Measurements from ENCODE around the gene TRMT10C. TPM values are rescaled to one million over a fixed set of nuclear protein-coding genes. Genes with fewer than 3 reads are reported as not detected.
"Not testable (repeated sequence)": the region's sequence is repeated elsewhere in the genome, so short reads cannot be mapped to it uniquely, and the experiment has no call there.

The TRMT10C gene
- total RNA-seq, 1 donor from 2014 or later: 14.7 TPM

DNA sequence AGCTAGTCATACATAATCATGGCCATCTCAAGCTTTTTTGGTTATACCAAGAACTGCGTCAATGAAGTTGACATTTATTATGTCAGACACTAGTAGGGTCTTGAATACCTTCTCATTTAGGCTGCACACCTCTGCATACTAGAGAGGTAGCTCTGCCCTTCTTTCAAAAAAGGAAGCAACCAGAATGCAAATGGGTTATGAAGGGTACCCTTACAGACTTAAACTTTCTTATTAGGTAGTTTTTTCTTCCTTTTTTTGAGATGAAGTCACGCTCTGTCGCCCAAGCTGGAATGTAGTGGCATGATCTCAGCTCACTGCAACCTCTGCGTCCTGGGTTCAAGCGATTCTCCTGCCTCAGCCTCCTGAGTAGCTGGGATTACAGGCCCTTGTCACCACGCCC lies 15.6 kb downstream of the TRMT10C start:
- peaks cover 69% of the 10 kb centered on the region for H3K4me1 ChIP-seq
- H3K27me3 ChIP-seq: no peaks in the 10 kb centered on the region

DNA sequence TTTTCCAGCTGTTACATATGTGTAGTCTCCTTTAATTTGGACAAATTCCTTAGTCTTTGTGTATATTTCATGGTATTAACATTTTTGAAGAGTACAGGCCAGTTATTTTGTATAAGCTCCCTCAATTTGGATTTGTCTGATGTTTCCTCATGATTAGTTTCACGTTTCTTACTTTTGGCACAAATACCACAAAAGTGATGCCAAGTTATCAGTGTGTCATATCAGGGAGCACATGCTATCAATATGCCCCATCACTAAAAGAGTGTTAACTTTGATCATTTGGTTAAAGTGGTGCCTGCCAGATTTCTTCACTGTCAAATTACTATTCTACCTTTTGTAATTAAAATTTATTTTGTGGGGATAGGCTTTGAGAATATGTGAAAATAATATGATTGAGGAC lies 26.9 kb downstream of the TRMT10C start:
- Histone ChIP-seq H3K4me1 (peaks cover 4% of the 10 kb centered on the region), H3K4me3 (no peak overlapping the region), H3K36me3 (peaks cover 0 to 39% of the 10 kb centered on the region in 2 donors), H3K9me3 (no peaks in the 10 kb centered on the region), H3K27me3 (no peaks in the 10 kb centered on the region), H3K27ac (no peak overlapping the region)
- no peak for DNase-seq (ENCODE audit: extremely low spot score in 2 of 2)
- TF ChIP-seq, protein P1, sequence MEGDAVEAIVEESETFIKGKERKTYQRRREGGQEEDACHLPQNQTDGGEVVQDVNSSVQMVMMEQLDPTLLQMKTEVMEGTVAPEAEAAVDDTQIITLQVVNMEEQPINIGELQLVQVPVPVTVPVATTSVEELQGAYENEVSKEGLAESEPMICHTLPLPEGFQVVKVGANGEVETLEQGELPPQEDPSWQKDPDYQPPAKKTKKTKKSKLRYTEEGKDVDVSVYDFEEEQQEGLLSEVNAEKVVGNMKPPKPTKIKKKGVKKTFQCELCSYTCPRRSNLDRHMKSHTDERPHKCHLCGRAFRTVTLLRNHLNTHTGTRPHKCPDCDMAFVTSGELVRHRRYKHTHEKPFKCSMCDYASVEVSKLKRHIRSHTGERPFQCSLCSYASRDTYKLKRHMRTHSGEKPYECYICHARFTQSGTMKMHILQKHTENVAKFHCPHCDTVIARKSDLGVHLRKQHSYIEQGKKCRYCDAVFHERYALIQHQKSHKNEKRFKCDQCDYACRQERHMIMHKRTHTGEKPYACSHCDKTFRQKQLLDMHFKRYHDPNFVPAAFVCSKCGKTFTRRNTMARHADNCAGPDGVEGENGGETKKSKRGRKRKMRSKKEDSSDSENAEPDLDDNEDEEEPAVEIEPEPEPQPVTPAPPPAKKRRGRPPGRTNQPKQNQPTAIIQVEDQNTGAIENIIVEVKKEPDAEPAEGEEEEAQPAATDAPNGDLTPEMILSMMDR (IDR thresholded peaks at IDR 0.05): no peak
- no peak for TF ChIP-seq POLR2AphosphoS5 (IDR thresholded peaks at IDR 0.05; ENCODE audit: insufficient read depth in 1 of 2, low read depth in 1 of 2)
- no peak for TF ChIP-seq POLR2A (IDR thresholded peaks at IDR 0.05)
- intact Hi-C loops (cut with DNase I): no loop called here

More for the DNA sequence above, 15.6 kb downstream of the TRMT10C start:
- Histone ChIP-seq H3K36me3 (peaks cover 0 to 5% of the 10 kb centered on the region in 2 donors), H3K4me3 (no peak overlapping the region), H3K9me3 (no peaks in the 10 kb centered on the region), H3K27ac (no peak overlapping the region)
- no peak for TF ChIP-seq POLR2AphosphoS5 (IDR thresholded peaks at IDR 0.05; ENCODE audit: insufficient read depth in 1 of 2, low read depth in 1 of 2)
- no peak for TF ChIP-seq POLR2A (IDR thresholded peaks at IDR 0.05)
- TF ChIP-seq, protein P1 (IDR thresholded peaks at IDR 0.05): no peak
- intact Hi-C loops (cut with DNase I): loop anchor here (10.0 kb wide), 1 partner anchor 62 kb away; the partner anchor contains the start of gene SENP7
- DNase-seq (ENCODE audit: extremely low spot score in 2 of 2): no peak

DNA sequence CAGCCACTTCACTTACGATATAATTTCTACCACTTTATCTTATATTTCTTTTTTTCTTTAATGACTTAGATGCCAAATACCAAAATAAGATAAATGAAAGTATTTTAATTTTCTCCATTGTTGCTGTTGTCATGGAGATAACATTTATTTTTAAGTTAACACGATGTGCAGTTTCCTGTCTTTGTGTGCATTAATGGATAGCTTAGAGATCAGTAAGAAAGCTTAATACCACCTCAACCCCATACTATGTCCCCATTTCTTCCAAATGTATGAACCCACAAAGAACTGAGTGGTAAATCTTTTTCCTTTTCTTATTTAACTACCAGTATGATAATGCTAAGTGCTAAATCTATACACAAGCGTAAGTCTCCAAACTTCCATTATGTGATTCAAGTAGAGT lies 29.4 kb downstream of the TRMT10C start:
- intact Hi-C loops (cut with DNase I): no loop called here
- DNase-seq (ENCODE audit: extremely low spot score in 2 of 2): no peak
- Histone ChIP-seq H3K36me3 (peaks cover 0 to 37% of the 10 kb centered on the region in 2 donors), H3K27me3 (no peaks in the 10 kb centered on the region), H3K27ac (no peak overlapping the region), H3K4me1 (no peaks in the 10 kb centered on the region), H3K4me3 (no peak overlapping the region), H3K9me3 (no peaks in the 10 kb centered on the region)
- TF ChIP-seq POLR2A (IDR thresholded peaks at IDR 0.05) (no peak), POLR2AphosphoS5 (IDR thresholded peaks at IDR 0.05; ENCODE audit: insufficient read depth in 1 of 2, low read depth in 1 of 2) (no peak)
- TF ChIP-seq, protein P1 (IDR thresholded peaks at IDR 0.05): no peak

DNA sequence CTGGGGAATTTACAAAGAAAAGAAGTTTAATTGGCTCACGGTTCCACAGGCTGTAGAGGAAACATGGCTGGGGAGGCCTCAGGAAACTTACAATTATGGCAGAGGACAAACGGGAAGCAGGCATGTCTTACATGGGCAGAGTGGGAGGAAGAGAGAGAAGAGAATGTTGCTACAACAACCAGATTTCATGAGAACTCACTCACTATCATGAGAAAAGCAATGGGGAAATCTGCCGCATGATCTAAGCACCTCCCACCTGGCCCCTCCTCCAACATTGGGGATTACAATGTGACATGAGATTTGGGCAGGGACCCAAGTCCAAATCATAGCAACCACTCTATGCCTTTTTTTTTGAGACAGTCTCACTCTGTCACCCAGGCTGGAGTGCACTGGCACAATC lies 41.1 kb downstream of the TRMT10C start:
- Histone ChIP-seq H3K9me3 (no peaks in the 10 kb centered on the region), H3K27ac (no peak overlapping the region), H3K36me3 (no peaks in the 10 kb centered on the region), H3K4me1 (no peaks in the 10 kb centered on the region), H3K4me3 (no peak overlapping the region), H3K27me3 (no peaks in the 10 kb centered on the region)
- TF ChIP-seq, protein P1 (IDR thresholded peaks at IDR 0.05): no peak
- TF ChIP-seq POLR2A (IDR thresholded peaks at IDR 0.05) (no peak), POLR2AphosphoS5 (IDR thresholded peaks at IDR 0.05; ENCODE audit: insufficient read depth in 1 of 2, low read depth in 1 of 2) (no peak)
- DNase-seq (ENCODE audit: extremely low spot score in 2 of 2): no peak
- intact Hi-C loops (cut with DNase I): no loop called here

DNA sequence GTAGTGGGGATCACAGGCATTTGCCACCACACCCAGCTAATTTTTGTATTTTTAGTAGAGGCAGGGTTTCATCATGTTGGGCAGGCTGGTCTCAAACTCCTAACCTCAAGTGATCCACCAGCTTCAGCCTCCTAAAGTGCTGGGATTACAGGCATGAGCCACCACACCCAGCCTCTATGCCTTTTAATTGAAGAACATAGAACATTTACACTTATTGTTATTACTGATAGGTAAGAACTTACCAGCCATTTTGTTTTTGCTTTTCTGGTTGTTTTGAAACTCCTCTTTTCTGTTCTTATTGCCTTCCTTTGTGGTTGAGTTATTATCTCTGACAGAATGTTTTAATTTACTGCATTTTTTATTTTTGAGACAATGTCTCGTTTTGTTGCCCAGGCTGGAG lies 41.5 kb downstream of the TRMT10C start:
- H3K4me3 ChIP-seq: no peak overlapping the region
- H3K27ac ChIP-seq: no peak overlapping the region
- intact Hi-C loops (cut with DNase I): no loop called here
- no peak for DNase-seq (ENCODE audit: extremely low spot score in 2 of 2)
- H3K27me3 ChIP-seq: no peaks in the 10 kb centered on the region
- no peaks in the 10 kb centered on the region for H3K9me3 ChIP-seq
- TF ChIP-seq, protein P1 (IDR thresholded peaks at IDR 0.05): no peak
- no peak for TF ChIP-seq POLR2AphosphoS5 (IDR thresholded peaks at IDR 0.05; ENCODE audit: insufficient read depth in 1 of 2, low read depth in 1 of 2)
- H3K4me1 ChIP-seq: no peaks in the 10 kb centered on the region
- H3K36me3 ChIP-seq: no peaks in the 10 kb centered on the region

DNA sequence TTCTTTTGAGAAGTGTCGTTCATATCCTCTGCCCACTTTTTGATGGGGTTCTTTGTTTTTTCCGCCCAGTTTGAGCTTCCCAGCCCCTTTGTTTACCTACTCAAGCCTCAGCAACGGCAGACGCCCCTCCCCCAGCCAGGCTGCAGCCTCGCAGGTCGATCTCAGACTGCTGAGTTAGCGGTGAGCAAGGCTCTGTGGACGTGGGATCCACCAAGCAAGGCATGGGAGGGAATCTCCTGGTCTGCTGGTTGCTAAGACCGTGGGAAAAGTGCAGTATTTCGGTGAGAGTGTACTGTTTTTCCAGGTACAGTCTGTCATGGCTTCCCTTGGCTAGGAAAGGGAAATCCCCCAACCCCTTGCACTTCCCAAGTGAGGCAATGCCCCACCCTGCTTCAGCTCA lies 43.7 kb downstream of the TRMT10C start:
- DNase-seq (ENCODE audit: extremely low spot score in 2 of 2); H3K27me3 ChIP-seq; H3K4me3 ChIP-seq; H3K36me3 ChIP-seq; intact Hi-C loops (cut with DNase I); H3K9me3 ChIP-seq; H3K4me1 ChIP-seq; H3K27ac ChIP-seq: not testable (repeated sequence)

Data from vagina (tissue), 2 donors.